Muscle layer of colon (tissue), 2 donors: ENCODE measurements around the gene HAX1.
"Not testable (repeated sequence)": the region's sequence is repeated elsewhere in the genome, so short reads cannot be mapped to it uniquely, and the experiment has no call there.

Source experiments
- H3K27ac ChIP-seq: one replicate; pipeline ENCODE4 v1.7.0; 2013; ENCODE audit warnings: low read depth, mild to moderate bottlenecking, low read length, moderate library complexity
- H3K27me3 ChIP-seq, 2 donors: one replicate each; pipeline ENCODE4 v1.7.0; 2013; ENCODE audit warnings: low read length in 2 of 2, mild to moderate bottlenecking in 2 of 2; ENCODE audit not compliant: insufficient read depth in 2 of 2, control insufficient read depth in 1 of 2
- H3K36me3 ChIP-seq: one replicate; pipeline ENCODE4 v1.7.0; 2013; ENCODE audit warnings: mild to moderate bottlenecking, low read length; ENCODE audit not compliant: insufficient read depth
- H3K4me1 ChIP-seq: one replicate; pipeline ENCODE4 v1.7.0; 2013; ENCODE audit warnings: mild to moderate bottlenecking, low read length; ENCODE audit not compliant: insufficient read depth
- H3K4me3 ChIP-seq, 2 donors: one replicate each; pipeline ENCODE4 v1.7.0; 2013; ENCODE audit warnings: low read length in 2 of 2, low read depth in 1 of 2, mild to moderate bottlenecking in 1 of 2, moderate library complexity in 1 of 2
- H3K9ac ChIP-seq: one replicate; pipeline ENCODE4 v1.7.0; 2013; ENCODE audit warnings: low read length
- H3K9me3 ChIP-seq: one replicate; pipeline ENCODE4 v1.7.0; 2013; ENCODE audit warnings: mild to moderate bottlenecking, low read length
- donor health status: abdominal sarcoma.
- donor health status: Adenocarcinoma of cecum.

Gene HAX1

GRCh38 chr1:154287591-154287990 lies 15.2 kb downstream of the HAX1 start:
- H3K9ac ChIP-seq, H3K4me3 ChIP-seq, H3K4me1 ChIP-seq, H3K27ac ChIP-seq, H3K27me3 ChIP-seq, H3K9me3 ChIP-seq, H3K36me3 ChIP-seq: not testable (repeated sequence)

DNA sequence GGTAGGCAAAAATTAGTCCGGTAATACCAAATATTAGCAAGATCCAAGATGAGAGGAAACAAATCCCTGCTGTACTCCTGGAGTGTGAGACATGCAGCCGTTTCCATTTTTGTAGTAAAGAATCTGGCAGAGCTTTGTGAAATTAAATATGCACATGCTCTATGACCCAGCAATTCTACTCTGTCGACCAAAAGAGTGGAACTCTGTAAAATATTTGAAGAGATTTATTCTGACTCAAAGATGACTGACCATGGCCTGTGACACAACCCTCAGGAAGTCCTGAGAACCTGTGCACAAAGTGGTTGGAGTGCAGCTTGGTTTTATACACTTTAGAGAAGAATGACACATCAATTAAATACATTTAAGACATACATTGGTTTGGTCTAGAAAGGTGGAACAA lies 16.2 kb downstream of the HAX1 start:
- H3K36me3 ChIP-seq, result no peaks in the 10 kb centered on the region
- no peaks in the 10 kb centered on the region for H3K9me3 ChIP-seq
- no peaks in the 10 kb centered on the region for H3K4me1 ChIP-seq

DNA sequence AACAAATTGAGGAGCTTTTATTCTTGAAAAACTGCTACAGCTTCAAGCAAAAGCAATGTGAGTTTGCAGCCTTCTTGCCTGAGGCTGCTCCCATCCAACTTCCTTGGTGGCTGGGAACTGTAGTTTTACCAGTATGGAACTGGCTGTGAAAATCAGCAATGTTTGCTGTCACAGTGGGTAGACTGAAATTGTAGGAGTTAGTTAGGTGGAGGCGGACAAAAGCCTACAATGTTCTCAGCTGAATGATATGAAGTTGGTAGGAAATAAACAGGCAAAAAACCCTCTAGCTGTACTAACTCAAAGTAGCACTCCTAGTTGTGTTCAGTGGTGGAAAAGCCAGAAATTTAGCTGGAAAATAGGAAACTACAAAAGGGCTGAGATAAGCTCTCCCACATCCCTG lies 18.5 kb downstream of the HAX1 start:
- H3K4me3 ChIP-seq, result no peak overlapping the region
- no peak overlapping the region for H3K27ac ChIP-seq
- no peaks in the 10 kb centered on the region for H3K36me3 ChIP-seq
- no peaks in the 10 kb centered on the region for H3K9me3 ChIP-seq
- H3K4me1 ChIP-seq, result no peaks in the 10 kb centered on the region
- no peaks in the 10 kb centered on the region for H3K27me3 ChIP-seq
- no peak overlapping the region for H3K9ac ChIP-seq

More for the DNA sequence above, 16.2 kb downstream of the HAX1 start:
- no peak overlapping the region for H3K27ac ChIP-seq
- no peak overlapping the region for H3K4me3 ChIP-seq
- H3K9ac ChIP-seq, result no peak overlapping the region
- no peaks in the 10 kb centered on the region for H3K27me3 ChIP-seq

DNA sequence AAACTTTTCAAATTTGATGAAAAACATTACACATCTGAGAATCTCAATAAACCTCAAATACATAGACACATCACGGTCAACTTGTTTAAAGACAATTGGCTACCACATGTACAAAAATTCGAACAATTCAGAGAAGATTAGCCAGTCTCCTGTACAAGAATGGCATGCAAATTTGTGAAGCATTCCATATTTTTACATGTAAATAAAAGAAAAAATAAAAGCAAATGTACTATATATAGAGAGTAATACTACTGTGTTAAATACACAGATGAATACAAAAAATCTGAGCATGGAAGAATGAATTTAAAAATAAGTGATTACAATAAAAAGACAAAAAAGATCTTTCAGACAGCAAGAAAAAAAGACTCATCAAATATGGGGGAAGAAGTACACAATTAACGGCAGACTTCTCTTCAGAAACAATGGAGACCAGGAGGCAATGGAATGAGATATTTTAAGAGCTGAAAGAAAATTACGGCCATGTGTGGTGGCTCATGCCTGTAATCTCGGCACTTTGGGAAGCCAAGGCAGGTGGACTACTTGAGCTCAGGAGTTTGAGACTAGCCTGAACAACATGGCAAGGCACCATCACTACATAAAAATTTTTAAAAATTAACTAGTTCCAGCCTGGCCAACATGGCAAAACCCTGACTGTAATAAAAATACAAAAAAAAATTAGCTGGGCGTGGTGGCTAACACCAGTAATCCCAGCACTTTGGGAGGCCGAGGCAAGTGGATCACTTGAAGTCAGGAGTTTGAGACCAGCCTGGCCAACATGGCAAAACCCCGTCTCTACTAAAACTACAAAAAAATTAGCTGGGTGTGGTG lies 23.2 kb downstream of the HAX1 start:
- H3K36me3 ChIP-seq, result no peaks in the 10 kb centered on the region
- H3K9me3 ChIP-seq, result no peaks in the 10 kb centered on the region
- H3K9ac ChIP-seq, result no peak overlapping the region
- no peaks in the 10 kb centered on the region for H3K27me3 ChIP-seq
- no peak overlapping the region for H3K27ac ChIP-seq
- H3K4me3 ChIP-seq, result no peak overlapping the region
- no peaks in the 10 kb centered on the region for H3K4me1 ChIP-seq

DNA sequence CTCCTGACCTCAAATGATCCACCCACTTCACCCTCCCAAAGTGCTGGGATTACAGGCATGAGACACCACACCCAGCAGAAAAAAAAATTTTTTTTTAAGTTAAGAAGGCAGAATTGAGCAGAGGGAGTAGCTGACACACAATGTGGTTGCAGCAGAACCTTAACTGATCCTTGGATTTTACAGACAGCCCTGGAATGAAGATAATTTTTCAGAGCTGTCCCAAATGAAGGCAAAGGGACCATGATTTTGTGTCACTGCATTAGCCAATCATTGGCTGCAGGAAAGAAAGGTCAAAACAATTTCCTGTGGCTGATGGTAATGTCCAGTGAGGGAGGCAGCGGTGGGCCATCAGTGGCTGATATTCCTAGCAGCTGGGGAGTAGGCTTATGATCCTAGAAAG lies 29.2 kb downstream of the HAX1 start:
- no peaks in the 10 kb centered on the region for H3K9me3 ChIP-seq
- H3K9ac ChIP-seq, result no peak overlapping the region
- no peaks in the 10 kb centered on the region for H3K27me3 ChIP-seq
- H3K4me1 ChIP-seq, result no peaks in the 10 kb centered on the region
- H3K27ac ChIP-seq, result no peak overlapping the region
- no peak overlapping the region for H3K4me3 ChIP-seq
- H3K36me3 ChIP-seq, result no peaks in the 10 kb centered on the region

- H3K27me3 ChIP-seq, result no peaks in the 10 kb centered on the region
- no peaks in the 10 kb centered on the region for H3K4me1 ChIP-seq
- H3K36me3 ChIP-seq, result no peaks in the 10 kb centered on the region
- no peaks in the 10 kb centered on the region for H3K9me3 ChIP-seq
- H3K9ac ChIP-seq, result no peak overlapping the region
- no peak overlapping the region for H3K4me3 ChIP-seq
- no peak overlapping the region for H3K27ac ChIP-seq
Measured at GRCh38 chr1:154304664-154305337, 32.4 kb downstream of the HAX1 start.

DNA sequence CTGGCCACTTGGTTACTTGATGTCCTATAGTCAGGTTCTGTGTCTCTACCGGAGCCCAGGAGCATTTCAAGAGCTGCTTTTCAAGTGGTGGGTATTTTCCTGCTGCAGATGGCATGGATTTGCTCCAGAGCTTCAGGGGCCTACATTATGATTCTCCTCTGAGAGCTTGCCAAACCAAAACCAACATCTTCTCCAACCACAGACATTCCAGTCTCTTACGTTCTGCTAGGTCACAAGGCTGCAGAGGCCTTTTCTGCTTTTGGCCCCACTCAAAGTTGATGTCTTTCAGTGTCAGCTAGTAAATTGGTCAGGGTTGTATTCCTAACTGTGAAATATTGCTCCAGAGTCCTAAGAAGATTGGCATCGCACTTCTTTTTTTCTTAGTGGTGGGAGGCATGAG lies 33.7 kb downstream of the HAX1 start:
- H3K27ac ChIP-seq, result no peak overlapping the region
- no peaks in the 10 kb centered on the region for H3K27me3 ChIP-seq
- H3K4me3 ChIP-seq, result no peak overlapping the region
- no peak overlapping the region for H3K9ac ChIP-seq
- no peaks in the 10 kb centered on the region for H3K4me1 ChIP-seq
- no peaks in the 10 kb centered on the region for H3K9me3 ChIP-seq
- no peaks in the 10 kb centered on the region for H3K36me3 ChIP-seq

GRCh38 chr1:154307670-154308270 lies 35.3 kb downstream of the HAX1 start:
- H3K27me3 ChIP-seq, H3K27ac ChIP-seq, H3K36me3 ChIP-seq, H3K4me3 ChIP-seq, H3K9ac ChIP-seq, H3K9me3 ChIP-seq, H3K4me1 ChIP-seq: not testable (repeated sequence)

- H3K4me1 ChIP-seq, H3K9ac ChIP-seq, H3K9me3 ChIP-seq, H3K27me3 ChIP-seq, H3K27ac ChIP-seq, H3K4me3 ChIP-seq, H3K36me3 ChIP-seq: not testable (repeated sequence)
Measured at GRCh38 chr1:154309136-154309535, 36.7 kb downstream of the HAX1 start.

- not testable (repeated sequence) for H3K27me3 ChIP-seq, H3K4me3 ChIP-seq, H3K27ac ChIP-seq, H3K9ac ChIP-seq, H3K36me3 ChIP-seq, H3K4me1 ChIP-seq, H3K9me3 ChIP-seq
Measured at GRCh38 chr1:154312229-154313065, 40.0 kb downstream of the HAX1 start.

DNA sequence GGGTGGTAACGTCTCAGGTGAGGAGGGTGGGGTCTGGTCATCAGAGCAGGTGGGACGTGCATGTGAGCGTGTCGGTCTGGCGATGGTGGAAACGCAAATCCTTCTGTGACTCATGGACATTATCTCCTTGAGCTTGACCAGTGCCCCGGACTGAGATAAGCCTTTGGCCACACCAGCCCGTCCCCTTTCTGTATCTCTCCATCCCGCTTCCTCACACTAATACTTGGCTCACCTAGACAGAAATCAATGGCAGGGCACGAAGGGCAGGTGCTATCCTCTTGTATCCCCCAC lies 40.6 kb downstream of the HAX1 start:
- no peak overlapping the region for H3K4me3 ChIP-seq
- no peak overlapping the region for H3K9ac ChIP-seq
- no peak overlapping the region for H3K27ac ChIP-seq

More for the DNA sequence above, 40.6 kb downstream of the HAX1 start:
- H3K27me3 ChIP-seq, result no peaks in the 10 kb centered on the region
- no peaks in the 10 kb centered on the region for H3K9me3 ChIP-seq
- H3K4me1 ChIP-seq, result no peaks in the 10 kb centered on the region
- no peaks in the 10 kb centered on the region for H3K36me3 ChIP-seq
